Measurements from ENCODE around the gene ADAP1.
A peak's percentile ranks its signal among the peaks of the same experiment; 100 is the strongest.

DNA sequence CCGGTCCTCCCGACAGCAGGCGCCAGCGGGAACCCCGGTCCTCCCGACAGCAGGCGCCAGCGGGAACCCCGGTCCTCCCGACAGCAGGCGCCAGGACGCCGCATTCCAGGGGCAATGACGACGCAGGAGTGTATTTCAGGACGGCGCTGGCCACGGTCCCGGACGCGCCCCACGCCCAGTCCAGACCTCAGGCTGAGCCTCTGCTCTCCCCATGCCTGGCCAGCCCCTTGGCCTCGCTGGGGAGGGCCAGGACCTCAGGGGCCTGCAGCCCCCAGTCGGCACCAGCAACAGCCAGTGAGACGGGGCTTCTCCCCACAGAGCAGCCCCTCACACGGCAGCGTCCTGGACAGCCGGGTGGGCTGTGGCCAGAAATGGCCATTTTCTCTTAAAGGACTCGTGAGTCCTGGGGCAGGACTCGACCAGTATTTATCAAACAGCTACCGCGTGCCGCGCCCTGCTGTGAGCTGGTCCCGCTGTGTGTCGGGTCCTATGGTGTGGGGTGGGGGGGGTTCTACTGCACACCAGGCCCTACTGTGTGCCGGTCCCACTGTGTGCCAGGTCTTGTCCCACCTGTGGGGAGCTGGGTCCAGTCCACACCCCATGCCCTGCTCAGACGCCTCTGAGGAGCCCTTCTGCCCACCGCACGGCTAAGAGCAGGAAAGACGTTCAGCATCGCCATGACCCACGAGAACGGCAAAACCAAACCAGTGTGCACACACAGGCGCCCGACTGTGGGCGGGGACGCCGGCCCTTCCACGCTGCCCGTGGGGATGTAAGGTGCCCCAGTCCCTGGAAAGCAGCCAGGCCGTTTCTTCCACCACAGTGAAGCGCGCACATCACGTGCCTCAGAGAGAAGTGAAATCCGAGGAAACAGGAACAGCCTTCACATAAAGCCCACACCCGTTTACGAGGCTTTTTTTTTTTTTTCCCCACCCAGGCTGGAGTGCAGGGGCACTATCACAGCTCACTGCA lies 44.8 kb downstream of the ADAP1 start:
- no peak for TF ChIP-seq SP1 (IDR thresholded peaks at IDR 0.05; ENCODE audit: low read depth, low read length)
- no peak for TF ChIP-seq CEBPB (IDR thresholded peaks at IDR 0.05; ENCODE audit: low read depth, low read length)
- TF ChIP-seq, protein P1, sequence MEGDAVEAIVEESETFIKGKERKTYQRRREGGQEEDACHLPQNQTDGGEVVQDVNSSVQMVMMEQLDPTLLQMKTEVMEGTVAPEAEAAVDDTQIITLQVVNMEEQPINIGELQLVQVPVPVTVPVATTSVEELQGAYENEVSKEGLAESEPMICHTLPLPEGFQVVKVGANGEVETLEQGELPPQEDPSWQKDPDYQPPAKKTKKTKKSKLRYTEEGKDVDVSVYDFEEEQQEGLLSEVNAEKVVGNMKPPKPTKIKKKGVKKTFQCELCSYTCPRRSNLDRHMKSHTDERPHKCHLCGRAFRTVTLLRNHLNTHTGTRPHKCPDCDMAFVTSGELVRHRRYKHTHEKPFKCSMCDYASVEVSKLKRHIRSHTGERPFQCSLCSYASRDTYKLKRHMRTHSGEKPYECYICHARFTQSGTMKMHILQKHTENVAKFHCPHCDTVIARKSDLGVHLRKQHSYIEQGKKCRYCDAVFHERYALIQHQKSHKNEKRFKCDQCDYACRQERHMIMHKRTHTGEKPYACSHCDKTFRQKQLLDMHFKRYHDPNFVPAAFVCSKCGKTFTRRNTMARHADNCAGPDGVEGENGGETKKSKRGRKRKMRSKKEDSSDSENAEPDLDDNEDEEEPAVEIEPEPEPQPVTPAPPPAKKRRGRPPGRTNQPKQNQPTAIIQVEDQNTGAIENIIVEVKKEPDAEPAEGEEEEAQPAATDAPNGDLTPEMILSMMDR (IDR thresholded peaks at IDR 0.05; ENCODE audit: control extremely low read depth in 1 of 3, insufficient read depth in 1 of 3, low read depth in 1 of 3, low read length in 3 of 3): no peak
- no peak for TF ChIP-seq POLR2A (IDR thresholded peaks at IDR 0.05; ENCODE audit: control extremely low read depth in 1 of 2, low read depth in 2 of 2, low read length in 2 of 2)
- TF ChIP-seq EGR1 (IDR thresholded peaks at IDR 0.05; ENCODE audit: borderline replicate concordance, low read depth, low read length): no peak
- TF ChIP-seq GABPA (IDR thresholded peaks at IDR 0.05; ENCODE audit: borderline replicate concordance, insufficient read depth, low read length): no peak
- peak; percentile 28 for TF ChIP-seq EZH2 (IDR thresholded peaks at IDR 0.05; ENCODE audit: low read depth, low read length, severe bottlenecking)
- TF ChIP-seq TEAD4 (IDR thresholded peaks at IDR 0.05; ENCODE audit: low read depth, low read length): peak; percentile 70
- TF ChIP-seq SIN3A (conservative IDR thresholded peaks at IDR 0.05 in 1 of 2, IDR thresholded peaks at IDR 0.05 in 1 of 2; ENCODE audit: low read depth in 1 of 2, low read length in 2 of 2): no peak
- no peak for TF ChIP-seq SP2 (IDR thresholded peaks at IDR 0.05; ENCODE audit: low read length)
- TF ChIP-seq CHD2 (IDR thresholded peaks at IDR 0.05; ENCODE audit: low read length): no peak
- TF ChIP-seq POU5F1 (IDR thresholded peaks at IDR 0.05; ENCODE audit: low read depth, low read length): no peak
